Left ventricle myocardium superior (tissue), 1 donor: ENCODE results near the gene SMAD3. TPM values are rescaled to one million over a fixed set of nuclear protein-coding genes. Genes with fewer than 3 reads are reported as not detected.

Source experiments
- ATAC-seq: fragments of 200-7000 bp; cut with Tn5 transposase; one replicate; pipeline ENCODE4 v1.9.1; 2020; ENCODE audit warnings: mild to moderate bottlenecking, moderate library complexity
- DNase-seq: peaks from one replicate; pipeline ENCODE4 v3.0.0-alpha.2; 2020
- intact Hi-C: fragments of 100-400 bp; cut with micrococcal nuclease; formaldehyde crosslinking; loops from one replicate; pipeline ENCODE4 v1.11.0; 2022
- total RNA-seq: library from RNA; stranded (reverse); fragmentation: NEBNext Ultra II Directional; extraction: Animal tissue kit (Norgen Biotek cat#: 25700); gene quantifications from one replicate; pipeline ENCODE4 v1.2.1, GENCODE V29; 2021
- donor health status: DM: no; HTN: yes; CAD: no; lungs with severe emphysema.

The SMAD3 gene
- total RNA-seq, 1 donor from 2014 or later, result 16.7 TPM

- intact Hi-C loops, result no loop called here
- ATAC-seq (peak; percentile 14), DNase-seq (no peak)
These were observed 38.0 kb downstream of the SMAD3 start for GRCh38 chr15:67103432-67103831.

- no peak for DNase-seq
- intact Hi-C loops, result no loop called here
- ATAC-seq, result no peak
These were observed 38.5 kb downstream of the SMAD3 start for GRCh38 chr15:67103869-67104268.

- ATAC-seq (peak; percentile 5), DNase-seq (no peak)
- intact Hi-C loops, result no loop called here
These were observed 39.1 kb downstream of the SMAD3 start for GRCh38 chr15:67104510-67104909.

- no peak for DNase-seq
These were observed 39.9 kb downstream of the SMAD3 start for GRCh38 chr15:67105065-67105951.

GRCh38 chr15:67105991-67106763 lies 40.8 kb downstream of the SMAD3 start:
- DNase-seq (no peak), ATAC-seq (no peak)
- intact Hi-C loops, result no loop called here

More at GRCh38 chr15:67105065-67105951, 39.9 kb downstream of the SMAD3 start:
- intact Hi-C loops, result no loop called here
- peak; percentile 62 for ATAC-seq

GRCh38 chr15:67106764-67107013 lies 41.3 kb downstream of the SMAD3 start:
- ATAC-seq (no peak), DNase-seq (no peak)
- intact Hi-C loops, result no loop called here

GRCh38 chr15:67107014-67107812 lies 41.8 kb downstream of the SMAD3 start:
- ATAC-seq (peak; percentile 69), DNase-seq (peak; percentile 54)
- intact Hi-C loops, result no loop called here

GRCh38 chr15:67108122-67108961 lies 42.9 kb downstream of the SMAD3 start:
- intact Hi-C loops, result no loop called here
- DNase-seq (no peak), ATAC-seq (no peak)

- intact Hi-C loops, result no loop called here
- ATAC-seq (peak; percentile 67), DNase-seq (peak; percentile 82)
These were observed 44.0 kb downstream of the SMAD3 start for GRCh38 chr15:67109141-67110034.

- intact Hi-C loops, result no loop called here
- no peak for ATAC-seq
These were observed 45.0 kb downstream of the SMAD3 start for GRCh38 chr15:67110361-67110781.

GRCh38 chr15:67110958-67111864 lies 45.8 kb downstream of the SMAD3 start:
- intact Hi-C loops, result no loop called here
- ATAC-seq (no peak), DNase-seq (no peak)

More at GRCh38 chr15:67110361-67110781, 45.0 kb downstream of the SMAD3 start:
- DNase-seq, result no peak

- ATAC-seq (no peak), DNase-seq (no peak)
- intact Hi-C loops, result no loop called here
These were observed 48.6 kb downstream of the SMAD3 start for GRCh38 chr15:67114046-67114445.

GRCh38 chr15:67114846-67115585 lies 49.6 kb downstream of the SMAD3 start:
- peak; percentile 5 for ATAC-seq
- intact Hi-C loops, result no loop called here
- DNase-seq, result no peak

GRCh38 chr15:67115586-67115969 lies 50.2 kb downstream of the SMAD3 start:
- ATAC-seq (peak; percentile 13), DNase-seq (no peak)
- intact Hi-C loops, result no loop called here

- no peak for DNase-seq
- no peak for ATAC-seq
- intact Hi-C loops, result no loop called here
These were observed 51.3 kb downstream of the SMAD3 start for GRCh38 chr15:67116742-67117141.

GRCh38 chr15:67117370-67117769 lies 52.0 kb downstream of the SMAD3 start:
- intact Hi-C loops, result no loop called here
- DNase-seq (peak; percentile 46), ATAC-seq (peak; percentile 33)
